MM.1S (cell line): Measurements from ENCODE around the gene HYCC2.

Experiments
- DNase-seq: peaks from one replicate; pipeline ENCODE4 v3.0.0-alpha.2; 2015
- H2AFZ ChIP-seq: fragments of 300-600 bp; sonication (generic); 2 replicates; pipeline ENCODE4 v1.6.0; 2016; ENCODE audit warnings: antibody characterized with exemption, low read length
- H3F3A ChIP-seq: fragments of 300-600 bp; sonication (generic); 2 replicates; pipeline ENCODE4 v1.6.1; 2016; ENCODE audit warnings: mild to moderate bottlenecking, antibody characterized with exemption, low read length, moderate library complexity, mixed read lengths; ENCODE audit not compliant: insufficient read depth
- H3K27ac ChIP-seq: fragments of 300-600 bp; sonication (generic); 2 replicates; pipeline ENCODE4 v1.5.1; 2016; ENCODE audit warnings: mild to moderate bottlenecking, low read length
- H3K27me3 ChIP-seq: fragments of 300-600 bp; sonication (generic); replicated peaks from 2 replicates; pipeline ENCODE4 v1.6.0; 2016; ENCODE audit warnings: low read length; ENCODE audit not compliant: insufficient read depth
- H3K36me3 ChIP-seq: fragments of 300-600 bp; sonication (generic); replicated peaks from 2 replicates; pipeline ENCODE4 v1.6.1; 2016; ENCODE audit warnings: mild to moderate bottlenecking, low read length, mixed read lengths; ENCODE audit not compliant: insufficient read depth
- H3K4me1 ChIP-seq: fragments of 300-600 bp; sonication (generic); 2 replicates; pipeline ENCODE4 v1.6.1; 2016; ENCODE audit warnings: low read length, mixed read lengths
- H3K4me2 ChIP-seq: fragments of 300-600 bp; sonication (generic); 2 replicates; pipeline ENCODE4 v1.6.0; 2016; ENCODE audit warnings: low read depth, low read length
- H3K4me3 ChIP-seq: fragments of 300-600 bp; sonication (generic); 2 replicates; pipeline ENCODE4 v1.5.1; 2016; ENCODE audit warnings: low read length, mixed read lengths
- H3K79me2 ChIP-seq: fragments of 300-600 bp; sonication (generic); 2 replicates; pipeline ENCODE4 v1.6.1; 2016; ENCODE audit warnings: mixed run types, low read length, mixed read lengths
- H3K9ac ChIP-seq: fragments of 300-600 bp; sonication (generic); 2 replicates; pipeline ENCODE4 v1.6.1; 2016; ENCODE audit warnings: low read length, mixed read lengths
- H3K9me2 ChIP-seq: fragments of 300-600 bp; sonication (generic); replicated peaks from 2 replicates; pipeline ENCODE4 v1.6.1; 2016; ENCODE audit warnings: mild to moderate bottlenecking, low read length, mixed read lengths; ENCODE audit not compliant: insufficient read depth
- H3K9me3 ChIP-seq: fragments of 300-600 bp; sonication (generic); replicated peaks from 2 replicates; pipeline ENCODE4 v1.6.1; 2016; ENCODE audit warnings: mild to moderate bottlenecking, low read length, mixed read lengths; ENCODE audit not compliant: insufficient read depth
- H4K20me1 ChIP-seq: fragments of 300-600 bp; sonication (generic); 2 replicates; pipeline ENCODE4 v1.6.1; 2016; ENCODE audit warnings: mild to moderate bottlenecking, low read length, moderate library complexity, mixed read lengths; ENCODE audit not compliant: insufficient read depth
- EZH2 ChIP-seq: fragments of 300-600 bp; sonication (generic); optimal IDR thresholded peaks from 2 replicates; pipeline ENCODE3; 2017; ENCODE audit warnings: low read depth, mild to moderate bottlenecking, antibody characterized with exemption, low read length, mixed read lengths
- EZH2phosphoT487 ChIP-seq: fragments of 300-600 bp; sonication (generic); IDR thresholded peaks from 2 replicates; pipeline ENCODE4 v1.6.1; 2018; ENCODE audit warnings: antibody characterized with exemption, low read length
- TF ChIP-seq, protein P1 (sequence below): fragments of 300-600 bp; sonication (generic); IDR thresholded peaks from 2 replicates; pipeline ENCODE4 v1.5.1; 2016; ENCODE audit warnings: antibody characterized with exemption, low read length, mixed read lengths

HYCC2 gene

GRCh38 chr2:201116959-201117734, 45.7 kb upstream of the HYCC2 start:
- H3K9ac ChIP-seq = peak overlapping the region; percentile 97
- no peaks in the 10 kb centered on the region for H3K9me2 ChIP-seq

DNA sequence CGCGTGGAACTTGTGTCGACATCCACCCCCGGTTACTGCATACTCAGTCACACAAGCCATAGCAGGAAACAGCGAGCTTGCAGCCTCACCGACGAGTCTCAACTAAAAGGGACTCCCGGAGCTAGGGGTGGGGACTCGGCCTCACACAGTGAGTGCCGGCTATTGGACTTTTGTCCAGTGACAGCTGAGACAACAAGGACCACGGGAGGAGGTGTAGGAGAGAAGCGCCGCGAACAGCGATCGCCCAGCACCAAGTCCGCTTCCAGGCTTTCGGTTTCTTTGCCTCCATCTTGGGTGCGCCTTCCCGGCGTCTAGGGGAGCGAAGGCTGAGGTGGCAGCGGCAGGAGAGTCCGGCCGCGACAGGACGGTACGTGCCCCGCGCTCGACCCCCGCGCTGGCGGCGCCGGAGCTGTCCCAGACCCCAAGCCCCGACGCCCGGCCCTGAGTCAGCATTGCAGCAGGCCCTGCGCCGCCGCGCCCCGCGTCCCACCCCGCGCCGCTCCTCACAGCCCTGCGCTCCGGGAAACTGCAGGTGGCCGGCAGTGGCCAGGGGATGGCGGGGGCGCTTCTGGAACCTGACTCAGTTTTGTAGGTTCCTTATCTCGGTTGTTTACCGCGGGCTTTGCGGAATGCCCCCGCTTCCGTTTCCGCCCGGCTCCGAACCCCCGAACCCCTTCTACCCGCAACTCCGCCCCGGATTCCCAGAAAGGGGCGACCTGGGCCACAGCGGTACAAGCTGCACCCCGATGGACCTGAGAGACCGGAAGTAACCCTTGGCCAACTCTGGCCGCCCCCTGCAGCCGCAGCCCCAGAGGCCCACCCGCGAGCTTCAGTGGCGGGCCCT, 44.9 kb upstream of the HYCC2 start, which contains the start of gene CFLAR:
Gene CFLAR, plus strand, starts transcription at position 50 of the 844 bp plus-strand sequence. CDS start 13,702 bp downstream, outside the sequence.
- Histone ChIP-seq H3K9me3 (no peaks in the 10 kb centered on the region), H4K20me1 (no peaks in the 10 kb centered on the region), H3K9me2 (no peaks in the 10 kb centered on the region), H3K4me2 (peak within 1 kb of the TSS; percentile 73), H3K36me3 (no peaks in the 10 kb centered on the region), H3K79me2 (peaks cover 44% of the 10 kb centered on the region), H3K9ac (peak within 1 kb of the TSS; percentile 97), H3K4me1 (peaks cover 15% of the 10 kb centered on the region), H3F3A (peaks cover 64% of the 10 kb centered on the region), H3K27ac (peak within 1 kb of the TSS; percentile 96), H3K27me3 (no peaks in the 10 kb centered on the region), H2AFZ (peak within 1 kb of the TSS; percentile 82), H3K4me3 (peak within 1 kb of the TSS; percentile 85)
- TF ChIP-seq EZH2phosphoT487 = no peak
- no peak for TF ChIP-seq EZH2
- DNase-seq = peak; percentile 86

More at GRCh38 chr2:201116959-201117734, 45.7 kb upstream of the HYCC2 start:
- H2AFZ ChIP-seq = peak overlapping the region; percentile 82; the same call in 1 of the 2 replicates
- H3K27ac ChIP-seq = peak overlapping the region; percentile 96
- TF ChIP-seq EZH2phosphoT487 = no peak
- TF ChIP-seq, protein P1, sequence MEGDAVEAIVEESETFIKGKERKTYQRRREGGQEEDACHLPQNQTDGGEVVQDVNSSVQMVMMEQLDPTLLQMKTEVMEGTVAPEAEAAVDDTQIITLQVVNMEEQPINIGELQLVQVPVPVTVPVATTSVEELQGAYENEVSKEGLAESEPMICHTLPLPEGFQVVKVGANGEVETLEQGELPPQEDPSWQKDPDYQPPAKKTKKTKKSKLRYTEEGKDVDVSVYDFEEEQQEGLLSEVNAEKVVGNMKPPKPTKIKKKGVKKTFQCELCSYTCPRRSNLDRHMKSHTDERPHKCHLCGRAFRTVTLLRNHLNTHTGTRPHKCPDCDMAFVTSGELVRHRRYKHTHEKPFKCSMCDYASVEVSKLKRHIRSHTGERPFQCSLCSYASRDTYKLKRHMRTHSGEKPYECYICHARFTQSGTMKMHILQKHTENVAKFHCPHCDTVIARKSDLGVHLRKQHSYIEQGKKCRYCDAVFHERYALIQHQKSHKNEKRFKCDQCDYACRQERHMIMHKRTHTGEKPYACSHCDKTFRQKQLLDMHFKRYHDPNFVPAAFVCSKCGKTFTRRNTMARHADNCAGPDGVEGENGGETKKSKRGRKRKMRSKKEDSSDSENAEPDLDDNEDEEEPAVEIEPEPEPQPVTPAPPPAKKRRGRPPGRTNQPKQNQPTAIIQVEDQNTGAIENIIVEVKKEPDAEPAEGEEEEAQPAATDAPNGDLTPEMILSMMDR = peak; percentile 52
- peaks cover 52% of the 10 kb centered on the region for H3K79me2 ChIP-seq
- H4K20me1 ChIP-seq = no peaks in the 10 kb centered on the region
- H3K4me3 ChIP-seq = peak overlapping the region; percentile 85
- no peaks in the 10 kb centered on the region for H3K27me3 ChIP-seq
- H3K9me3 ChIP-seq = no peaks in the 10 kb centered on the region
- peaks cover 23% of the 10 kb centered on the region for H3K4me1 ChIP-seq
- no peaks in the 10 kb centered on the region for H3K36me3 ChIP-seq
- H3K4me2 ChIP-seq = peak overlapping the region; percentile 73
- peak; percentile 90 for DNase-seq
- peaks cover 72% of the 10 kb centered on the region for H3F3A ChIP-seq

- H3K9ac ChIP-seq = no peak overlapping the region
- no peak for DNase-seq
- peaks cover 51% of the 10 kb centered on the region for H3F3A ChIP-seq
- no peaks in the 10 kb centered on the region for H3K9me2 ChIP-seq
- no peaks in the 10 kb centered on the region for H4K20me1 ChIP-seq
- no peak overlapping the region for H3K4me3 ChIP-seq
- H3K4me2 ChIP-seq = peak overlapping the region; percentile 73; the same call in 1 of the 2 replicates
- TF ChIP-seq EZH2phosphoT487 (no peak), EZH2 (no peak)
- TF ChIP-seq, protein P1 = no peak
- peaks cover 15% of the 10 kb centered on the region for H3K4me1 ChIP-seq
- no peaks in the 10 kb centered on the region for H3K9me3 ChIP-seq
- H3K27me3 ChIP-seq = no peaks in the 10 kb centered on the region
- H3K36me3 ChIP-seq = no peaks in the 10 kb centered on the region
- peak overlapping the region; percentile 96; the same call in 1 of the 2 replicates for H3K27ac ChIP-seq
- H3K79me2 ChIP-seq = peaks cover 29% of the 10 kb centered on the region
- H2AFZ ChIP-seq = no peak overlapping the region
Measured at GRCh38 chr2:201114846-201115245, 43.4 kb upstream of the HYCC2 start.
